H1 (cell line): ENCODE data around the gene SPDEF. TPM values are rescaled to one million over a fixed set of nuclear protein-coding genes. Genes with fewer than 3 reads are reported as not detected.

Experiments
- BACH1 ChIP-seq: IDR thresholded peaks from 2 replicates; pipeline ENCODE4 v1.6.1; 2012; ENCODE audit warnings: low read length, improper control_type of control experiment
- polyA plus RNA-seq, 7 experiments: library from polyadenylated mRNA; depleted of rRNA in 3 of 7; stranded (reverse) in 5 of 7; unstranded in 2 of 7; fragments of >200 nt in 5 of 7; fragments of 200-250 nt in 2 of 7; gene quantifications; 1 replicate in 5 of 7; 2 replicates in 1 of 7; 4 replicates in 1 of 7; pipeline versions ENCODE4 v1.2.1 to v1.2.3, GENCODE V29; 2011 to 2013; ENCODE audit warnings: missing spikeins in 2 of 7, mixed read lengths in 2 of 7
- total RNA-seq: library from RNA; stranded (reverse); fragmentation: NEBNext Ultra II Directional; extraction: Animal tissue kit (Norgen Biotek cat#: 25700); gene quantifications from 2 replicates; pipeline ENCODE4 v1.2.1, GENCODE V29; 2021

The SPDEF gene
- total and polyA plus RNA-seq, 2 of the 8 experiments (the other 6 are each of a cell fraction or from before 2014, with no cell fraction given) = 0.15 to 0.30 TPM

GRCh38 chr6:34568341-34569201 is 12.4 kb upstream of the SPDEF start (continued):
- TF ChIP-seq BACH1 = no peak
